ENCODE measurements around the gene SLC66A2.

SLC66A2 gene

GRCh38 chr18:79903071-79903635, 48.3 kb downstream of the SLC66A2 start:
- no peak for DNase-seq (ENCODE audit: low read depth)

GRCh38 chr18:79902640-79903039, 48.8 kb downstream of the SLC66A2 start:
- DNase-seq (ENCODE audit: low read depth) = no peak

- DNase-seq (ENCODE audit: low read depth) = no peak
Measured at GRCh38 chr18:79902075-79902474, 49.4 kb downstream of the SLC66A2 start.

GRCh38 chr18:79901665-79902064, 49.8 kb downstream of the SLC66A2 start:
- no peak for DNase-seq (ENCODE audit: low read depth)

GRCh38 chr18:79900610-79901570, 50.6 kb downstream of the SLC66A2 start:
- DNase-seq (ENCODE audit: low read depth) = no peak

- DNase-seq (ENCODE audit: low read depth) = no peak
Measured at GRCh38 chr18:79899609-79900445, 51.6 kb downstream of the SLC66A2 start.

- DNase-seq (ENCODE audit: low read depth) = no peak
Measured at GRCh38 chr18:79898952-79899608, 52.4 kb downstream of the SLC66A2 start.

GRCh38 chr18:79897940-79898625, 53.4 kb downstream of the SLC66A2 start:
- no peak for DNase-seq (ENCODE audit: low read depth)

- DNase-seq (ENCODE audit: low read depth) = no peak
Measured at GRCh38 chr18:79896738-79897137, 54.7 kb downstream of the SLC66A2 start.

- no peak for DNase-seq (ENCODE audit: low read depth)
Measured at GRCh38 chr18:79890674-79891073, 60.8 kb downstream of the SLC66A2 start.

GRCh38 chr18:79889569-79889968, 61.9 kb downstream of the SLC66A2 start:
- no peak for DNase-seq (ENCODE audit: low read depth)

- no peak for DNase-seq (ENCODE audit: low read depth)
Measured at GRCh38 chr18:79888016-79888415, 63.4 kb downstream of the SLC66A2 start.

GRCh38 chr18:79887181-79888000, 64.1 kb downstream of the SLC66A2 start:
- DNase-seq (ENCODE audit: low read depth) = no peak

GRCh38 chr18:79884963-79885728, 66.3 kb downstream of the SLC66A2 start:
- DNase-seq (ENCODE audit: low read depth) = no peak

GRCh38 chr18:79884294-79884962, 67.0 kb downstream of the SLC66A2 start:
- no peak for DNase-seq (ENCODE audit: low read depth)

- no peak for DNase-seq (ENCODE audit: low read depth)
Measured at GRCh38 chr18:79883461-79884293, 67.8 kb downstream of the SLC66A2 start.

GRCh38 chr18:79882522-79883241, 68.8 kb downstream of the SLC66A2 start:
- no peak for DNase-seq (ENCODE audit: low read depth)

- DNase-seq (ENCODE audit: low read depth) = no peak
Measured at GRCh38 chr18:79881695-79882094, 69.8 kb downstream of the SLC66A2 start.
